K562 (cell line): ENCODE data around the gene RASEF. TPM values are rescaled to one million over a fixed set of nuclear protein-coding genes. Genes with fewer than 3 reads are reported as not detected.

ENCODE experiments used
- BCOR ChIP-seq: fragments of 450-650 bp; IDR thresholded peaks from 2 replicates; pipeline ENCODE4 v1.6.1; 2016
- KLF10 ChIP-seq: fragments of 250-450 bp; sonication (Bioruptor Pico); IDR thresholded peaks from 2 replicates; pipeline ENCODE4 v1.6.1; 2021; ENCODE audit warnings: matching md5 sums
- NONO ChIP-seq, 2 experiments: fragments of 200-400 bp in 1 of 2; fragments of 450-650 bp in 1 of 2; formaldehyde crosslinking in 1 of 2; IDR thresholded peaks; 2 replicates each; pipeline ENCODE4 v1.6.1; 2017; ENCODE audit warnings: low read depth in 2 of 2, mild to moderate bottlenecking in 2 of 2, moderate library complexity in 2 of 2, low read length in 1 of 2
- PTTG1 ChIP-seq: fragments of 450-650 bp; IDR thresholded peaks from 2 replicates; pipeline ENCODE4 v1.6.1; 2016; ENCODE audit warnings: low read depth, mild to moderate bottlenecking, missing genetic modification characterization, missing compliant biosample characterization
- ZBTB40 ChIP-seq, 2 experiments: fragments of 450-650 bp in 1 of 2; sonication (generic) in 1 of 2; formaldehyde crosslinking in 1 of 2; IDR thresholded peaks; 2 replicates each; pipeline versions ENCODE4 v1.7.1 to v1.9.0; 2016 to 2022; ENCODE audit warnings: inconsistent platforms in 1 of 2, mild to moderate bottlenecking in 1 of 2, missing genetic modification reagents in 1 of 2
- ZBTB49 ChIP-seq: sonication (generic); formaldehyde crosslinking; IDR thresholded peaks from 2 replicates; pipeline ENCODE4 v1.8.0; 2022; ENCODE audit warnings: missing genetic modification reagents, mild to moderate bottlenecking, borderline replicate concordance
- polyA plus RNA-seq, 8 experiments: library from polyadenylated mRNA; depleted of rRNA in 4 of 8; stranded (reverse) in 5 of 8; unstranded in 3 of 8; fragments of >200 nt; fragmentation: Nextera tagmentation in 2 of 8; fragmentation: Illumina TruSeq in 1 of 8; extraction: Ambion mirVana in 2 of 8; extraction: Trizol in 1 of 8; gene quantifications; 2 replicates each; pipeline versions ENCODE4 v1.2.1 to v1.2.3, GENCODE V29; 2011 to 2014; ENCODE audit warnings: inconsistent platforms in 1 of 8, missing spikeins in 1 of 8
- total RNA-seq, 7 experiments: library from RNA; depleted of rRNA in 6 of 7; stranded (reverse); fragments of >200 nt in 6 of 7; fragmentation: Illumina TruSeq in 2 of 7; extraction: Trizol in 2 of 7; gene quantifications; 2 replicates each; pipeline versions ENCODE4 v1.2.1 to v1.2.3, GENCODE V29; 2011 to 2021; ENCODE audit warnings: low replicate concordance in 1 of 7

Gene RASEF
- total and polyA plus RNA-seq, 9 of the 15 experiments (the other 6 are each of a cell fraction or from before 2014, with no cell fraction given) = 0.01 to 0.18 (median 0.11) TPM; not detected in 4

- TF ChIP-seq ZBTB49 (CRISPR knock-in tag) (no peak), PTTG1 (tag) (no peak), NONO (IDR thresholded peaks at IDR 0.05; ENCODE audit: low read depth in 2 of 2, low read length in 1 of 2) (no peak), BCOR (no peak), ZBTB40 (IDR thresholded peaks at IDR 0.05) (no peak), ZBTB40 (CRISPR knock-in tag; IDR thresholded peaks at IDR 0.05) (no peak), KLF10 (CRISPR knock-in tag) (no peak)
Observed at GRCh38 chr9:83034026-83034425, 28.9 kb downstream of the RASEF start (continued).
